UCSD-AML1 (cell line): ENCODE results near the gene SPRR2B.
"Not testable (repeated sequence)": the region's sequence is repeated elsewhere in the genome, so short reads cannot be mapped to it uniquely, and the experiment has no call there.

Source experiments
- DNase-seq: peaks from one replicate; lab custom pipeline; 2025; ENCODE audit not compliant: unreplicated experiment; lab: John Stamatoyannopoulos, UW

The SPRR2B gene

DNA sequence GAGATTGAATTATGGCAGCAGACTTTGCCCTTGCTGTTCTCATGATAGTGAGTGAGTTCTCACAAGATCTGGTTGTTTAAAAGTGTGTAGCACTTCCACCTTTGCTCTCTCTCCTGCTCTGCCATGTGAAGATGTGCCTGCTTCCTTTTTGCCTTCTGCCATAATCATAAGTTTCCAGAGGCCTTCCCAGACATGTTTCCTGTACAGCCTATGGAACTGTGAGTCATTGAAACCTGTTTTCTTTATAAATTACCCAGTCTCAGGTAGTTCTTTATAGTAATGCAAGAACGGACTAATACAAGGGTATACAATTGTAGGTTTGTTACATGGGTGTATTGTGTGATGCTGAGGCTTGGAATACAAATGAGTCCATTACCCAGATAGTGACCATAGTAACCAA, 36.2 kb downstream of the SPRR2B start:
- no peak for DNase-seq

DNA sequence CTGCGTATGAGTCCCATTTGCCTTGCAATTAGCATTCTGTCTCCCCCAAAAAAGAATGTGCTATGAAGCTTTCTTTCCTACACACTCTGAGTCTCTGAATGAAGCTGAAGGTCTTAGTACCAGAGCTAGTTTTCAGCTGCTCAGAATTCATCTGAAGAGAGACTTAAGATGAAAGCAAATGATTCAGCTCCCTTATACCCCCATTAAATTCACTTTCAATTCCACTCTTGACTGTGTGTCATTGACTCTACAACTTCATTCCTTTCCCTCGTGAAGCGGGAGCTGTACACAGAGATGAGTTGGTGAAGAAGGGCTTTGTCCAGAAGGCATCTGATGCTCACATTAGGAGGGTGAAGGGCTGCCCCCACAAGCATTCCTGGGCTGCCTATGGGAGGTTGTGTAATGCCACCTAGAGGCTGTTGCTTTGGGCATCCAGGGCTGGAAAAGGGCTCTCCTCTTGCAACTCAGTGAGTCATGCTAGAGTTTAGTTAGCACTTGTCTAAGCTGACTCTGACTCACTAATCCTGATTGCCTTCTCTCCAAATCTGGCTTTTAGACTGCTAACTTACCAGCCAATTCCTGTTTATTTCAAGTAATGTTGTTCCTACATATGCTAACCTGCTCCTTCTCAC, 38.6 kb downstream of the SPRR2B start:
- DNase-seq, result no peak

DNA sequence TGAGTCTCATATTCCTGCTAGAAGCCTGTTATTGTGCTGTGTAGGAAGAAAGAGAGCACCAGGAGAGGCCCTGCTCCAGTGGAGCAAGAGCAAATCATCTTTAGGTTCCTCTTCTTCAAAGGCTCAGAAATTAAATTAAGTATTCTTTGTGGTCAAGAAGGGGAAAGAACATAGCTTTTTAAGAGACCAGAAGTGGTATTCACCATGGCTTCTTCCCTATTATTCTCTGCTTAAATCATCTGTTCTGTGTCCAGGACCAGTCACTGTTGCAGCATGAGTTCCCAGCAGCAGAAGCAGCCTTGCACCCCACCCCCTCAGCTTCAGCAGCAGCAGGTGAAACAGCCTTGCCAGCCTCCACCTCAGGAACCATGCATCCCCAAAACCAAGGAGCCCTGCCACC, 39.3 kb downstream of the SPRR2B start:
- DNase-seq, result no peak

DNA sequence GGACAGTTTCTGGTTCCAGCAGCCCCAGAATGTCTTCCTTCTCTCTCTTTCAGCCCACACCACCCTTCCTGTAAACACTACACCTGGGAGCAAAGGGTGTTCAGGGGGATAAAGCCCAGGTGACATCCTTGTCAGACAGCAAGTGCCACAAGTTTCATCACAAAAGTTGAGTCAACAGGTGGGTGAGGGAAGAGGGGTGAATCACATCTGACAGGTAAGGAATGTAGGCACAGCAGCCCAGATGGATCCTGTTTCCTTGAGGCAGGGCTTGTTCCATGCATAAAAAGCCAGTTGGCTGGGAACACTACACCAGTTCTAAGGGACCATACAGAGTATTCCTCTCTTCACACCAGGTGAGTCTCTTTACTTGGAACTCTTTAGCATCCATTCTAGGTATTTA, 40.5 kb downstream of the SPRR2B start, which contains the start of gene SPRR1B:
Gene SPRR1B, plus strand, starts transcription at position 309 of the 400 bp plus-strand sequence. CDS start 1,143 bp downstream, outside the sequence.
- DNase-seq, result no peak

DNA sequence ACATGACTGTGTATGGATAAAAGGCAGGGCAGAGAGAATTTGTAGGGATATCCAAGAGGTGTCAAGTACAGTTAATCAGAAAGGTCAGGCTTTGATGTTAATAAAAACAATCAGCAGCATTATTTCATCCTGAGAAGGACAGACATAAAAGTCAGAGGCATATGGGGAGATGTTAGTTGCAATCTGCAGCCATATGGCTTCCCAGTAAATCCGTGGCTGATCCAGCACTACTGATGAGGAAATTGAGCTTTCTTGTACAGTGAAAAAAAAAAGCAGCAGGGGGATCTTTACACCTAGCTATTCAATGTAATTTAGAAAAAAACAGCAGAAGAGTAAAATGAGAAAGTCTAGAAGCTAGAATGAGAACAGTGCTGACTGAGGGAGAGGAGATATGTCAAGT, 42.6 kb downstream of the SPRR2B start:
- DNase-seq, result no peak

DNA sequence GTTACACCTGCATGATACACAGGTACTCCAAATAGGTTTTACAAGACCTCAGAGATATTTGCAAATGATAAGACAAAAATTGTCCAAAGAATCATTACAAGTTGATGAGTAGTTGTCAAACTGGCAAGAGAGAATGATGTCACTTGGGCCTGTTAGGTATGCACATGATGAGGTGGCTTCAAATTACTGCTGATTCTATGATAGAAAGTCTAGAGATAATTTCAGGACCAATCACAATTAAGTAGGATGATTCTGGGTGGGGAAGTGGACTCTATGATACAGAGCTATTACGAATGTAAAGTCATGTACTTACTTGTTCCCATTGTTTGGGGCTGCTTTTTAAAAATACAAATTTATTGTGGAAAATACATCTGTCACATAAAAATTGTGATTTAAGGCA, 45.6 kb downstream of the SPRR2B start:
- no peak for DNase-seq

DNA sequence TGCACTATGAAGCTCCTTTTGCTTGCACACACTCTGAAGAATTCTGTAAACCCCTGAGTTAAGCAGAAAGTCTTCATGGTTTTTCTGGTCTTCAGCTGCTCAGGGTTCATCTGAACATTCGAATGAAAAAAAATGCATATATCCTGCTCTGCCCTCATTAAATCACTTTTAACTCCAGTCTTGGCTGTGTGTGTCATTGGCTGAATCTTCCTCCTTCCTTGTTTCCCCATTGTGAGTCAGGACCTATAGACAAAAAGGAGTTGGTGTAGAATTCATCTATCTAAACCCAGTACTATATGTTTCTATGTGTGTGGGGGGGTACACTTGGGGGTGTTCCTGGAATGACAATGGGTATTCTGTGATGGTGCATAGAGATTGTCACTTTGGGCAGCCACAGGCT, 47.0 kb downstream of the SPRR2B start:
- no peak for DNase-seq

DNA sequence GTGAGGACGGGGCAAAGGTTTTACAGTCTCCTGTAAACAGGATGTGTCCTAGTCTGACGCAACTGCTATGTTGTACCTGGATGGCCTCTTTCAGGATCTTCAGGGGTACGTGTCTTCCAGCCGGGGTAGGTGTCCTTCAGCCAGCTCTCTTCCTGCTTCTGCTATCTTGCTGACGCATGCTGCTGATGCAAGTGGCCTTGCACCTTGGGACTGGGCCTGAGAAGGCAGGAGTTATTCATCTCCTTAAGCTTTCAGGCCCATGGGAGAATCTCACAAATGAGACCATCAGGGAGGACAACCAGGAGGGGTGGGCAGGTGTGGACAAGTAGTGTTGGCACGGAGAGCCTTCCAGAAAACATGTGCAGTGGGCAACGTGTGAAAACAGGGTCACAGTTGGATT, 48.3 kb downstream of the SPRR2B start:
- no peak for DNase-seq

DNA sequence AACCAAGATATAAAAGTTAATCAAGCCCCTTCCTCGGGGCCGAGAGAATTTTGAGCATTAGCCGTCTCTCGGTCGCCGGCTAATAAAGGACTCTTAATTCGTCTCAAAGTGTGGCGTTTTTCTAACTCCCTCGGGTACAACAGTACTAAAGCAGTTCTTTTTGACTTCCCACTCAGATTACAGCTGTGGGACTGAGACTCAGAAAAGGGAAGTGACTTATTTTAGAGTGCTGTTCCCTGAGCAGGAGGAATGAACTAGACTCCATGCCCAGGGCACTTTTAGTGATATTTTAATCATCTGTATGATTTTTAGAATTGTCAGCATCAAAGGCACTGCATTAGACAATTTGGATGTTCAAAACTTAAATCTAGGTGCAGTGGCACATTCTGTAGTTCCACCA, 49.1 kb downstream of the SPRR2B start:
- DNase-seq, result not testable (repeated sequence)

DNA sequence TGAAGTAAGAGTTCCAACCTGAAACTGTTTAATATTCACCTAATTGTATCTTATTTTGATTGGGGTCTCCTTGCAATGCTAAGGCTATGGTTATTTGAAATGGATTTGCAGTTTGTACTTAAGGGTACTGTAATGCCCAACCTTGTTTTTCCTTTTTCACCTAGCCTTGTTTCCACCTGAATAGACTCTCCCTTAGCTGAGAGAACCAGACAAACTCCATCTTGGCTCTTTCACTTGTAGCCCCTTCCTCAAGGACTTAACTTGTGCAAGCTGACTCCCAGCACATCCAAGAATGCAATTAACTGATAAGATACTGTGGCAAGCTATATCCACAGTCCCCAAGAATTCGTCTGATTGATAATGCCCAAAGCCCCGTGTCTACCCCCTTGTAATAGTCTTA, 49.6 kb downstream of the SPRR2B start:
- DNase-seq, result not testable (repeated sequence)
